ENCODE measurements around the gene LRRC46.

Gene LRRC46

DNA sequence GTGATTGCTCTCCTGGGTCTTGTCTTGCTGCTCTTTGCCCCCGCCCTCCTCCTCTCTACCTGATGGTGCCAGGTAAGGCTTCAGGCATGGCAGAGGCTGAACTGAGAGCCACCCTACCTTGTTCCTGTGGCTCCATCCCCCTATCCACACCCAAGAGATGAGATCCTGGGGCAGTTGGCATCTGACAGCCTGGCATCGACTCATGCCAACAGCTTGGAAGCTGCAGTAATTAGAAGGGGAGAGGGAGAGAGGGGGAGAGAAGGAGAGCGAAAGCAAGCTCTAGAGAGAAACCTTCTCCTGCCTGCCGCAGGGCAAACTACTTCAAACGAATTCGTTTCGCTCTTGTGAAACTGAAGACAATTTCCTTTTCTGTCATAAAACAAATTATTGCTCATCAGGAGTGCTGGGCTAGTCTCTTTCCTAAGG is 33.3 kb downstream of the LRRC46 start:
- H3K27ac ChIP-seq (ENCODE audit: insufficient read depth, low read depth, low read length, poor library complexity, severe bottlenecking): no peak overlapping the region
- H3K4me1 ChIP-seq (ENCODE audit: control insufficient read depth, insufficient read depth, low read length): peaks cover 10% of the 10 kb centered on the region
- no peaks in the 10 kb centered on the region for H3K36me3 ChIP-seq (ENCODE audit: control insufficient read depth, insufficient read depth, low read length)
- 90 to 91% methylated on average over 7 of the region's 7 CpGs for WGBS, 2 experiments
- no peaks in the 10 kb centered on the region for H3K27me3 ChIP-seq (ENCODE audit: control insufficient read depth, insufficient read depth, low read length, poor library complexity, severe bottlenecking)
- no peak overlapping the region for H3K4me3 ChIP-seq (ENCODE audit: insufficient read depth, low read depth, low read length)
- H3K9me3 ChIP-seq (ENCODE audit: control insufficient read depth, low read length): no peaks in the 10 kb centered on the region

GRCh38 chr17:47866941-47867340 is 35.5 kb downstream of the LRRC46 start:
- H3K27me3 ChIP-seq (ENCODE audit: control insufficient read depth, insufficient read depth, low read length, poor library complexity, severe bottlenecking): peaks cover 7% of the 10 kb centered on the region
- H3K36me3 ChIP-seq (ENCODE audit: control insufficient read depth, insufficient read depth, low read length): no peaks in the 10 kb centered on the region
- H3K4me3 ChIP-seq (ENCODE audit: insufficient read depth, low read depth, low read length): no peak overlapping the region
- WGBS, 2 experiments: 89 to 92% methylated on average over 20 of the region's 20 CpGs
- H3K4me1 ChIP-seq (ENCODE audit: control insufficient read depth, insufficient read depth, low read length): peaks cover 23% of the 10 kb centered on the region
- no peaks in the 10 kb centered on the region for H3K9me3 ChIP-seq (ENCODE audit: control insufficient read depth, low read length)
- no peak overlapping the region for H3K27ac ChIP-seq (ENCODE audit: insufficient read depth, low read depth, low read length, poor library complexity, severe bottlenecking)

DNA sequence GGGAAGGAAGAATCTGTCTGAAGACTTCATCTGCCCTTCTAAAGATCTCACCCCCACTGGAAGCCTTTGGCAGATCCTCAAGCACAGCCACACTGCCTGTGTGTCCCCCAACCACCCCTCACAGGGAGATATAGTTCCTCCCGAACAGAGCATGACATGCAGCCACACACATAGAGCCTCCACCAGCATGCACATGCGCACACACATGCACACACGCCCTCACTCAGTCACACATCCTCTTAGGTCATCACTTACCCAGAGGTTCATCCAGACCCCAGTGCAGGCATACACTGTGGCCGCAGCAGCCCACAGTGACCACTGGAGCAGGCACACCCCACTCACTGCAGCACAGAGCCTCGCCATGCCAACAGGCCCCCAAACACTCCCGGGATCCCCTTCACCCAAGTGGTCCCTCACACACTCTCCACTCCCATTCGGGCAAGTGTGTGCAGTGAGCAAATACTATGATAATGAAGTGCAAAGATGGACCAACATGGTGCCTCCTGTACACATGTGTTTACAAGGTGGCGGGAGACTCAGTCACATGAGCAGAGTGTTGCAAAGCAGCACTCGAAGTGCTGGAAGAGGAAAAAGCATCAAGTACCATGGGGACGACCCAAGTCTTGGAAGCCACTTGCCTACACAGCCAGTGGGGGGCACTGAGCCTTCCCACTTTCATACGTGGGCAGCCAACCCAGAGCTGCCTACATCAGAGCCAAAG is 36.5 kb downstream of the LRRC46 start:
- H3K27me3 ChIP-seq (ENCODE audit: control insufficient read depth, insufficient read depth, low read length, poor library complexity, severe bottlenecking): peaks cover 15% of the 10 kb centered on the region
- H3K36me3 ChIP-seq (ENCODE audit: control insufficient read depth, insufficient read depth, low read length): no peaks in the 10 kb centered on the region
- H3K27ac ChIP-seq (ENCODE audit: insufficient read depth, low read depth, low read length, poor library complexity, severe bottlenecking): no peak overlapping the region
- WGBS, 2 experiments: 90 to 95% methylated on average over 11 of the region's 11 CpGs
- H3K4me3 ChIP-seq (ENCODE audit: insufficient read depth, low read depth, low read length): no peak overlapping the region
- peaks cover 33% of the 10 kb centered on the region for H3K4me1 ChIP-seq (ENCODE audit: control insufficient read depth, insufficient read depth, low read length)
- H3K9me3 ChIP-seq (ENCODE audit: control insufficient read depth, low read length): no peaks in the 10 kb centered on the region

DNA sequence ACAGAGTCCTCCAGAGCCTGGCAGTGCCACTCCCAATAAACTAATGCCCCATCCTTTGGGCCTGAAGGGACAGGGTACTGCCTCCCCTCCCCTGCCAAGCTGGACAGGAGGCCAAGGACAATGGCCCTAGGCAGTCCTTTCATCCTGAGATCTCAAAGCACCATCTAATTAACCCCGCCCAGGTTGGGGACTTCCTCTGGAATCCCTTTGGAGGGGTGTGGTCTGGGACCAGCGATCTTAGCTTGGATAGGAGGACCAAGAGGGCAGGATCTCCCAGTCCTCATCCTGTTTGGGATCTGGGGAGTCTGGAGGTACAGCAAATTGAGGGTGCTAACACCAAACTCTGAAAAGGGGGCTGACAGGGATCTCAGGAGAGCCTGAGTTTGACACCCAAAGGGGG is 37.6 kb downstream of the LRRC46 start:
- peaks cover 40% of the 10 kb centered on the region for H3K4me1 ChIP-seq (ENCODE audit: control insufficient read depth, insufficient read depth, low read length)
- H3K27ac ChIP-seq (ENCODE audit: insufficient read depth, low read depth, low read length, poor library complexity, severe bottlenecking): no peak overlapping the region
- no peak overlapping the region for H3K4me3 ChIP-seq (ENCODE audit: insufficient read depth, low read depth, low read length)
- H3K27me3 ChIP-seq (ENCODE audit: control insufficient read depth, insufficient read depth, low read length, poor library complexity, severe bottlenecking): peaks cover 15% of the 10 kb centered on the region
- 57 to 59% methylated on average over 2 of the region's 2 CpGs for WGBS, 2 experiments
- no peaks in the 10 kb centered on the region for H3K9me3 ChIP-seq (ENCODE audit: control insufficient read depth, low read length)
- no peaks in the 10 kb centered on the region for H3K36me3 ChIP-seq (ENCODE audit: control insufficient read depth, insufficient read depth, low read length)

- WGBS, 2 experiments: 0% methylated on average over 1 of the region's 1 CpG; no CpG with 5 or more reads in 1 of the 2 experiments
- no peak overlapping the region for H3K4me3 ChIP-seq (ENCODE audit: insufficient read depth, low read depth, low read length)
- H3K27me3 ChIP-seq (ENCODE audit: control insufficient read depth, insufficient read depth, low read length, poor library complexity, severe bottlenecking): peaks cover 15% of the 10 kb centered on the region
- peaks cover 46% of the 10 kb centered on the region for H3K4me1 ChIP-seq (ENCODE audit: control insufficient read depth, insufficient read depth, low read length)
- H3K9me3 ChIP-seq (ENCODE audit: control insufficient read depth, low read length): no peaks in the 10 kb centered on the region
- no peaks in the 10 kb centered on the region for H3K36me3 ChIP-seq (ENCODE audit: control insufficient read depth, insufficient read depth, low read length)
- no peak overlapping the region for H3K27ac ChIP-seq (ENCODE audit: insufficient read depth, low read depth, low read length, poor library complexity, severe bottlenecking)
These were observed 38.6 kb downstream of the LRRC46 start for GRCh38 chr17:47870056-47870455.

- Histone ChIP-seq H3K4me1 (ENCODE audit: control insufficient read depth, insufficient read depth, low read length) (peaks cover 51% of the 10 kb centered on the region), H3K4me3 (ENCODE audit: insufficient read depth, low read depth, low read length) (no peak overlapping the region), H3K27ac (ENCODE audit: insufficient read depth, low read depth, low read length, poor library complexity, severe bottlenecking) (no peak overlapping the region), H3K36me3 (ENCODE audit: control insufficient read depth, insufficient read depth, low read length) (no peaks in the 10 kb centered on the region), H3K9me3 (ENCODE audit: control insufficient read depth, low read length) (no peaks in the 10 kb centered on the region), H3K27me3 (ENCODE audit: control insufficient read depth, insufficient read depth, low read length, poor library complexity, severe bottlenecking) (peaks cover 15% of the 10 kb centered on the region)
These were observed 39.6 kb downstream of the LRRC46 start for GRCh38 chr17:47871048-47871447.

DNA sequence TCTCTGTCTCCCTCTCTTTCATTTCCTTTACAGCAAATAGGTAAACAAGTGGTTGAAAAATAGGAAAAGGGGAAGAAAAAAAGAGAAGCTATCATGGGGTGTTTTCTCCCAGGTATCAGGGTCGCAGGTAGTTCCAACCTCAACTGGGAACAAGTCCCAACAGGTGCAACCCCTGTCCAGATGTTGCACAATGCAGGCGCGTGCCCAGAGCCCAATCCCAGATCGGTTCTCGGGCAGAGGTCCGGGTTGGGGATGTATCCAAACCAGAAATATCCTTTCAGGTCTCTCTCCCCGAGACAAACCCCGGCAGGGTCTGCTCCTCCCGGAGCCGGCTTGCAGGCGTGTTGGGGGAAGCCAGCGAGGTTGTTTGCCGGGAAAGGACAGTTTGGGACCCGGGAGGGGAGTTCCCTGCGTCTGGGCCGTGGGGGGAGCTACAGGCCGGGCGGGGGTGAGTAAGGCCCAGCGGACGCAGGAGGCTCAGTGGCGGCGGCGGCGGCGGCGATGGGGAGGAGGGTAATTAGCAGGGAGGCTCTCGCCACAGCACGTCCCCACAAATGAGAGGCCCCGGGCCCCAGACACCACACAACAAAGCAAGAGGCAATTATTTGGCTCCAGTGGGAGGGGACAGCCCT is 40.7 kb downstream of the LRRC46 start:
- 9 to 10% methylated on average over 29 of the region's 29 CpGs for WGBS, 2 experiments
- H3K9me3 ChIP-seq (ENCODE audit: control insufficient read depth, low read length): no peaks in the 10 kb centered on the region
- peaks cover 15% of the 10 kb centered on the region for H3K27me3 ChIP-seq (ENCODE audit: control insufficient read depth, insufficient read depth, low read length, poor library complexity, severe bottlenecking)
- H3K27ac ChIP-seq (ENCODE audit: insufficient read depth, low read depth, low read length, poor library complexity, severe bottlenecking): no peak overlapping the region
- H3K4me1 ChIP-seq (ENCODE audit: control insufficient read depth, insufficient read depth, low read length): peaks cover 51% of the 10 kb centered on the region
- no peaks in the 10 kb centered on the region for H3K36me3 ChIP-seq (ENCODE audit: control insufficient read depth, insufficient read depth, low read length)
- peak overlapping the region; percentile 17 for H3K4me3 ChIP-seq (ENCODE audit: insufficient read depth, low read depth, low read length)

DNA sequence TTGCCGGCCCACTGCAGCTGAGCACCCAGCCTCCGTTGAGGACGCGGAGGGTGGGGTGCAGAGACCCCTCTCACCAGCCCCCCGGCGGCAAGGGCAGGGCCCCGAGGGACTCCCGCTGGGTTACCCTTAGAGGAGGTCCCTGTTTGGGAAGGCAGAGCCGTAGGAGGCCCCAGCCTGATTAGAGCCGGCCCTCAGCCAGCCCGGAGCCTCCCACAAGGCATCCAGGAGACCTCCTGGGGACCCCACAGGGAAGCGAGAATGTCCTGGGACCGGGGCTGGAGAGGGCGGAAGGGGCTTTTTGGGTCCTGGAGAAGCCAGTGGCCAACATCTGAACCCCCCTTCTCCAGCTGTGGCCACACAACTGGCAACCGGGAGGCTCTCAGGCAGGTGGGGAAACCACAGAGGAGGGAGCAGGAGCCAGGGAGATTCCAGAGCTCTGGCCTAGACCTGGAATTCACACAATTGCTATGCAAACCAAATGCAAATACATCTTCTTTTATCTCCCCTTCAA is 41.2 kb downstream of the LRRC46 start:
- WGBS, 2 experiments: 5 to 6% methylated on average over 15 of the region's 15 CpGs
- Histone ChIP-seq H3K36me3 (ENCODE audit: control insufficient read depth, insufficient read depth, low read length) (no peaks in the 10 kb centered on the region), H3K27ac (ENCODE audit: insufficient read depth, low read depth, low read length, poor library complexity, severe bottlenecking) (no peak overlapping the region), H3K9me3 (ENCODE audit: control insufficient read depth, low read length) (no peaks in the 10 kb centered on the region), H3K4me1 (ENCODE audit: control insufficient read depth, insufficient read depth, low read length) (peaks cover 57% of the 10 kb centered on the region), H3K27me3 (ENCODE audit: control insufficient read depth, insufficient read depth, low read length, poor library complexity, severe bottlenecking) (peaks cover 15% of the 10 kb centered on the region), H3K4me3 (ENCODE audit: insufficient read depth, low read depth, low read length) (peak overlapping the region; percentile 17)

GRCh38 chr17:47873200-47874090 is 42.0 kb downstream of the LRRC46 start:
- Histone ChIP-seq H3K9me3 (ENCODE audit: control insufficient read depth, low read length) (no peaks in the 10 kb centered on the region), H3K4me3 (ENCODE audit: insufficient read depth, low read depth, low read length) (no peak overlapping the region), H3K27ac (ENCODE audit: insufficient read depth, low read depth, low read length, poor library complexity, severe bottlenecking) (no peak overlapping the region), H3K27me3 (ENCODE audit: control insufficient read depth, insufficient read depth, low read length, poor library complexity, severe bottlenecking) (peaks cover 15% of the 10 kb centered on the region), H3K36me3 (ENCODE audit: control insufficient read depth, insufficient read depth, low read length) (no peaks in the 10 kb centered on the region), H3K4me1 (ENCODE audit: control insufficient read depth, insufficient read depth, low read length) (peaks cover 64% of the 10 kb centered on the region)
- 54 to 58% methylated on average over 4 of the region's 4 CpGs for WGBS, 2 experiments
